ENCODE results near the gene CCDC102B. TPM values are rescaled to one million over a fixed set of nuclear protein-coding genes. Genes with fewer than 3 reads are reported as not detected.

CCDC102B gene
- total and polyA plus RNA-seq, 2 of the 8 experiments (the other 6 are each of a cell fraction or from before 2014, with no cell fraction given) = 0.80 to 1.1 TPM

DNA sequence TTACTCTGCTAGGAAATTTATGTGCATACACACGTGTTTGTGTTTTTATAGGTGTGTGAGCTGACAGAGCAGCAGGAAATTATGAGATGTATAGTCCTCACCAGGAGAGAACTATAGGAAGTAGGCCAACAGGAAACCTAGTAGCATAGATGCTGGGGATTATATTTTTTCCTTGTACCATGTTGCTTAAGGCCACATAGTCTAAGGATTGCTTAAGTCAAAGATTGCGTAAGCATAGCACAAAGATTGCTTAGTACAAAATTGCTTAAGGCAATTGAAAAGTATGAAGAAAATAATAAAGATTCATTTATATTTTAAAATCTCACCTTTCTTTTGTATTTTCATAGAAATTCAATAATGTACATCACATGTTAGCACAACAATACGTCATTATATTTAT is 18.7 kb upstream of the CCDC102B start (continued):
- TF ChIP-seq, protein P1, sequence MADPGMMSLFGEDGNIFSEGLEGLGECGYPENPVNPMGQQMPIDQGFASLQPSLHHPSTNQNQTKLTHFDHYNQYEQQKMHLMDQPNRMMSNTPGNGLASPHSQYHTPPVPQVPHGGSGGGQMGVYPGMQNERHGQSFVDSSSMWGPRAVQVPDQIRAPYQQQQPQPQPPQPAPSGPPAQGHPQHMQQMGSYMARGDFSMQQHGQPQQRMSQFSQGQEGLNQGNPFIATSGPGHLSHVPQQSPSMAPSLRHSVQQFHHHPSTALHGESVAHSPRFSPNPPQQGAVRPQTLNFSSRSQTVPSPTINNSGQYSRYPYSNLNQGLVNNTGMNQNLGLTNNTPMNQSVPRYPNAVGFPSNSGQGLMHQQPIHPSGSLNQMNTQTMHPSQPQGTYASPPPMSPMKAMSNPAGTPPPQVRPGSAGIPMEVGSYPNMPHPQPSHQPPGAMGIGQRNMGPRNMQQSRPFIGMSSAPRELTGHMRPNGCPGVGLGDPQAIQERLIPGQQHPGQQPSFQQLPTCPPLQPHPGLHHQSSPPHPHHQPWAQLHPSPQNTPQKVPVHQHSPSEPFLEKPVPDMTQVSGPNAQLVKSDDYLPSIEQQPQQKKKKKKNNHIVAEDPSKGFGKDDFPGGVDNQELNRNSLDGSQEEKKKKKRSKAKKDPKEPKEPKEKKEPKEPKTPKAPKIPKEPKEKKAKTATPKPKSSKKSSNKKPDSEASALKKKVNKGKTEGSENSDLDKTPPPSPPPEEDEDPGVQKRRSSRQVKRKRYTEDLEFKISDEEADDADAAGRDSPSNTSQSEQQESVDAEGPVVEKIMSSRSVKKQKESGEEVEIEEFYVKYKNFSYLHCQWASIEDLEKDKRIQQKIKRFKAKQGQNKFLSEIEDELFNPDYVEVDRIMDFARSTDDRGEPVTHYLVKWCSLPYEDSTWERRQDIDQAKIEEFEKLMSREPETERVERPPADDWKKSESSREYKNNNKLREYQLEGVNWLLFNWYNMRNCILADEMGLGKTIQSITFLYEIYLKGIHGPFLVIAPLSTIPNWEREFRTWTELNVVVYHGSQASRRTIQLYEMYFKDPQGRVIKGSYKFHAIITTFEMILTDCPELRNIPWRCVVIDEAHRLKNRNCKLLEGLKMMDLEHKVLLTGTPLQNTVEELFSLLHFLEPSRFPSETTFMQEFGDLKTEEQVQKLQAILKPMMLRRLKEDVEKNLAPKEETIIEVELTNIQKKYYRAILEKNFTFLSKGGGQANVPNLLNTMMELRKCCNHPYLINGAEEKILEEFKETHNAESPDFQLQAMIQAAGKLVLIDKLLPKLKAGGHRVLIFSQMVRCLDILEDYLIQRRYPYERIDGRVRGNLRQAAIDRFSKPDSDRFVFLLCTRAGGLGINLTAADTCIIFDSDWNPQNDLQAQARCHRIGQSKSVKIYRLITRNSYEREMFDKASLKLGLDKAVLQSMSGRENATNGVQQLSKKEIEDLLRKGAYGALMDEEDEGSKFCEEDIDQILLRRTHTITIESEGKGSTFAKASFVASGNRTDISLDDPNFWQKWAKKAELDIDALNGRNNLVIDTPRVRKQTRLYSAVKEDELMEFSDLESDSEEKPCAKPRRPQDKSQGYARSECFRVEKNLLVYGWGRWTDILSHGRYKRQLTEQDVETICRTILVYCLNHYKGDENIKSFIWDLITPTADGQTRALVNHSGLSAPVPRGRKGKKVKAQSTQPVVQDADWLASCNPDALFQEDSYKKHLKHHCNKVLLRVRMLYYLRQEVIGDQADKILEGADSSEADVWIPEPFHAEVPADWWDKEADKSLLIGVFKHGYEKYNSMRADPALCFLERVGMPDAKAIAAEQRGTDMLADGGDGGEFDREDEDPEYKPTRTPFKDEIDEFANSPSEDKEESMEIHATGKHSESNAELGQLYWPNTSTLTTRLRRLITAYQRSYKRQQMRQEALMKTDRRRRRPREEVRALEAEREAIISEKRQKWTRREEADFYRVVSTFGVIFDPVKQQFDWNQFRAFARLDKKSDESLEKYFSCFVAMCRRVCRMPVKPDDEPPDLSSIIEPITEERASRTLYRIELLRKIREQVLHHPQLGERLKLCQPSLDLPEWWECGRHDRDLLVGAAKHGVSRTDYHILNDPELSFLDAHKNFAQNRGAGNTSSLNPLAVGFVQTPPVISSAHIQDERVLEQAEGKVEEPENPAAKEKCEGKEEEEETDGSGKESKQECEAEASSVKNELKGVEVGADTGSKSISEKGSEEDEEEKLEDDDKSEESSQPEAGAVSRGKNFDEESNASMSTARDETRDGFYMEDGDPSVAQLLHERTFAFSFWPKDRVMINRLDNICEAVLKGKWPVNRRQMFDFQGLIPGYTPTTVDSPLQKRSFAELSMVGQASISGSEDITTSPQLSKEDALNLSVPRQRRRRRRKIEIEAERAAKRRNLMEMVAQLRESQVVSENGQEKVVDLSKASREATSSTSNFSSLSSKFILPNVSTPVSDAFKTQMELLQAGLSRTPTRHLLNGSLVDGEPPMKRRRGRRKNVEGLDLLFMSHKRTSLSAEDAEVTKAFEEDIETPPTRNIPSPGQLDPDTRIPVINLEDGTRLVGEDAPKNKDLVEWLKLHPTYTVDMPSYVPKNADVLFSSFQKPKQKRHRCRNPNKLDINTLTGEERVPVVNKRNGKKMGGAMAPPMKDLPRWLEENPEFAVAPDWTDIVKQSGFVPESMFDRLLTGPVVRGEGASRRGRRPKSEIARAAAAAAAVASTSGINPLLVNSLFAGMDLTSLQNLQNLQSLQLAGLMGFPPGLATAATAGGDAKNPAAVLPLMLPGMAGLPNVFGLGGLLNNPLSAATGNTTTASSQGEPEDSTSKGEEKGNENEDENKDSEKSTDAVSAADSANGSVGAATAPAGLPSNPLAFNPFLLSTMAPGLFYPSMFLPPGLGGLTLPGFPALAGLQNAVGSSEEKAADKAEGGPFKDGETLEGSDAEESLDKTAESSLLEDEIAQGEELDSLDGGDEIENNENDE (IDR thresholded peaks at IDR 0.05; ENCODE audit: insufficient replicate concordance, low read length) = no peak
- TF ChIP-seq, protein P2, sequence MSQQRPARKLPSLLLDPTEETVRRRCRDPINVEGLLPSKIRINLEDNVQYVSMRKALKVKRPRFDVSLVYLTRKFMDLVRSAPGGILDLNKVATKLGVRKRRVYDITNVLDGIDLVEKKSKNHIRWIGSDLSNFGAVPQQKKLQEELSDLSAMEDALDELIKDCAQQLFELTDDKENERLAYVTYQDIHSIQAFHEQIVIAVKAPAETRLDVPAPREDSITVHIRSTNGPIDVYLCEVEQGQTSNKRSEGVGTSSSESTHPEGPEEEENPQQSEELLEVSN (IDR thresholded peaks at IDR 0.05) = no peak
- TF ChIP-seq SP2 (IDR thresholded peaks at IDR 0.05; ENCODE audit: low read length) (no peak), CBX5 (IDR thresholded peaks at IDR 0.05; ENCODE audit: low read depth, low read length) (no peak), NANOG (IDR thresholded peaks at IDR 0.05; ENCODE audit: insufficient read depth, low read depth, low read length, poor library complexity, severe bottlenecking) (no peak), TBP (IDR thresholded peaks at IDR 0.05; ENCODE audit: low read depth, low read length) (no peak), BRCA1 (IDR thresholded peaks at IDR 0.05; ENCODE audit: low read depth, low read length) (no peak), POLR2A (IDR thresholded peaks at IDR 0.05; ENCODE audit: control extremely low read depth in 1 of 2, low read depth in 2 of 2, low read length in 2 of 2) (no peak), RBBP5 (IDR thresholded peaks at IDR 0.05; ENCODE audit: borderline replicate concordance, low read depth, low read length) (no peak), TAF7 (optimal IDR thresholded peaks at IDR 0.05; ENCODE audit: borderline replicate concordance, low read depth, low read length) (no peak), KDM5A (IDR thresholded peaks at IDR 0.05; ENCODE audit: low read length) (no peak), EZH2 (IDR thresholded peaks at IDR 0.05; ENCODE audit: low read depth, low read length, severe bottlenecking) (no peak)
